Stimulated activated CD4-positive, alpha-beta T cell treated with anti-CD3 and anti-CD28 coated beads, Interleukin-4, amount 100 ng/mL, for 24 hours (primary cell): Measurements from ENCODE around the gene MFSD12.
"Not testable (repeated sequence)": the region's sequence is repeated elsewhere in the genome, so short reads cannot be mapped to it uniquely, and the experiment has no call there.

Source experiments
- DNase-seq: peaks from one replicate; pipeline ENCODE4 v3.0.0-alpha.2; 2020

Gene MFSD12

GRCh38 chr19:3521104-3521445, 36.3 kb downstream of the MFSD12 start:
- no peak for DNase-seq

GRCh38 chr19:3520166-3521103, 37.0 kb downstream of the MFSD12 start:
- no peak for DNase-seq

- no peak for DNase-seq
Measured at GRCh38 chr19:3519126-3519525, 38.3 kb downstream of the MFSD12 start.

- DNase-seq, result no peak
Measured at GRCh38 chr19:3518659-3519058, 38.7 kb downstream of the MFSD12 start.

- DNase-seq, result no peak
Measured at GRCh38 chr19:3518255-3518654, 39.1 kb downstream of the MFSD12 start.

- no peak for DNase-seq
Measured at GRCh38 chr19:3517638-3518037, 39.7 kb downstream of the MFSD12 start.

- DNase-seq, result peak; percentile 23
Measured at GRCh38 chr19:3516675-3517207, 40.6 kb downstream of the MFSD12 start.

- no peak for DNase-seq
Measured at GRCh38 chr19:3515891-3516422, 41.4 kb downstream of the MFSD12 start.

- DNase-seq, result no peak
Measured at GRCh38 chr19:3514930-3515329, 42.5 kb downstream of the MFSD12 start.

- no peak for DNase-seq
Measured at GRCh38 chr19:3513229-3514140, 43.9 kb downstream of the MFSD12 start.

- DNase-seq, result no peak
Measured at GRCh38 chr19:3512562-3513228, 44.7 kb downstream of the MFSD12 start.

GRCh38 chr19:3511506-3512251, 45.7 kb downstream of the MFSD12 start:
- no peak for DNase-seq

- no peak for DNase-seq
Measured at GRCh38 chr19:3510727-3511126, 46.7 kb downstream of the MFSD12 start.

GRCh38 chr19:3509566-3509989, 47.8 kb downstream of the MFSD12 start:
- DNase-seq, result peak; percentile 46

- DNase-seq, result no peak
Measured at GRCh38 chr19:3508771-3509535, 48.4 kb downstream of the MFSD12 start.

- not testable (repeated sequence) for DNase-seq
Measured at GRCh38 chr19:3508121-3508661, 49.2 kb downstream of the MFSD12 start.

GRCh38 chr19:3507371-3508120, 49.8 kb downstream of the MFSD12 start:
- DNase-seq, result peak; percentile 41

- DNase-seq, result peak; percentile 16
Measured at GRCh38 chr19:3506384-3507340, 50.7 kb downstream of the MFSD12 start.
